Measurements from ENCODE around the gene SELENOV.

GRCh38 chr19:39539518-39540332 lies 24.8 kb downstream of the SELENOV start, which contains the start of gene EID2:
- TF ChIP-seq, protein P1, sequence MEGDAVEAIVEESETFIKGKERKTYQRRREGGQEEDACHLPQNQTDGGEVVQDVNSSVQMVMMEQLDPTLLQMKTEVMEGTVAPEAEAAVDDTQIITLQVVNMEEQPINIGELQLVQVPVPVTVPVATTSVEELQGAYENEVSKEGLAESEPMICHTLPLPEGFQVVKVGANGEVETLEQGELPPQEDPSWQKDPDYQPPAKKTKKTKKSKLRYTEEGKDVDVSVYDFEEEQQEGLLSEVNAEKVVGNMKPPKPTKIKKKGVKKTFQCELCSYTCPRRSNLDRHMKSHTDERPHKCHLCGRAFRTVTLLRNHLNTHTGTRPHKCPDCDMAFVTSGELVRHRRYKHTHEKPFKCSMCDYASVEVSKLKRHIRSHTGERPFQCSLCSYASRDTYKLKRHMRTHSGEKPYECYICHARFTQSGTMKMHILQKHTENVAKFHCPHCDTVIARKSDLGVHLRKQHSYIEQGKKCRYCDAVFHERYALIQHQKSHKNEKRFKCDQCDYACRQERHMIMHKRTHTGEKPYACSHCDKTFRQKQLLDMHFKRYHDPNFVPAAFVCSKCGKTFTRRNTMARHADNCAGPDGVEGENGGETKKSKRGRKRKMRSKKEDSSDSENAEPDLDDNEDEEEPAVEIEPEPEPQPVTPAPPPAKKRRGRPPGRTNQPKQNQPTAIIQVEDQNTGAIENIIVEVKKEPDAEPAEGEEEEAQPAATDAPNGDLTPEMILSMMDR (IDR thresholded peaks at IDR 0.05), result no peak
- TF ChIP-seq POLR2AphosphoS5 (IDR thresholded peaks at IDR 0.05; ENCODE audit: low read depth, low read length), result no peak
- TF ChIP-seq TCF7L2 (IDR thresholded peaks at IDR 0.05; ENCODE audit: low read depth, low read length), result no peak
- TF ChIP-seq SIN3A (IDR thresholded peaks at IDR 0.05; ENCODE audit: borderline replicate concordance, insufficient read depth, low read depth, low read length), result no peak
- no peak for TF ChIP-seq REST (IDR thresholded peaks at IDR 0.05; ENCODE audit: insufficient read depth in 1 of 2, low read depth in 2 of 2, low read length in 1 of 2)
